ENCODE data around the gene EPHB1.
"Not testable (repeated sequence)": the region's sequence is repeated elsewhere in the genome, so short reads cannot be mapped to it uniquely, and the experiment has no call there.

The EPHB1 gene

GRCh38 chr3:135178566-135178965, 383.5 kb downstream of the EPHB1 start:
- no peak for DNase-seq

GRCh38 chr3:135181408-135181807, 386.3 kb downstream of the EPHB1 start:
- no peak for DNase-seq

- no peak for DNase-seq
These were observed 387.4 kb downstream of the EPHB1 start for GRCh38 chr3:135182364-135182998.

- no peak for DNase-seq
These were observed 395.6 kb downstream of the EPHB1 start for GRCh38 chr3:135190658-135191057.

DNA sequence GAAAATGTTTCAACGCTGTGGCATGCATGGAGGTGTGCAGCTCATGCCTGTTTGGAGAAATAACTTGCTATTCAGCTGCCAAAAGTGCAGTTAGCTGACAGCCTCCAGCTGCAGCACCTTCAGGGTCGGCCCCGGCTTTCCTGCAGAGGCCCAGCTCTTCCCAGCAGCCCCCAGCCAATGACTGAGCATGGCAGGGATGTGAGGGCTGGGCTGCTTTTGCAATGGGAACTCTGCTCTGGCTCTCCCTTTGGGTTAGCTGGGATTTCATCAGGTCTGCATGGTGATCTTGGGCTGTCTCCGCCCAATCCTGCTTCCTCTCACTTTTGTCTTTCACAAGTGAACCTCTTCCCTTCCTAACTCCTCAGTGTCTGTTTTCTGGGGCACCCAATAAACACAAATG, 396.6 kb downstream of the EPHB1 start:
- no peak for DNase-seq

- DNase-seq: no peak
These were observed 397.9 kb downstream of the EPHB1 start for GRCh38 chr3:135192929-135193328.

GRCh38 chr3:135197246-135197645, 402.2 kb downstream of the EPHB1 start:
- DNase-seq: no peak

DNA sequence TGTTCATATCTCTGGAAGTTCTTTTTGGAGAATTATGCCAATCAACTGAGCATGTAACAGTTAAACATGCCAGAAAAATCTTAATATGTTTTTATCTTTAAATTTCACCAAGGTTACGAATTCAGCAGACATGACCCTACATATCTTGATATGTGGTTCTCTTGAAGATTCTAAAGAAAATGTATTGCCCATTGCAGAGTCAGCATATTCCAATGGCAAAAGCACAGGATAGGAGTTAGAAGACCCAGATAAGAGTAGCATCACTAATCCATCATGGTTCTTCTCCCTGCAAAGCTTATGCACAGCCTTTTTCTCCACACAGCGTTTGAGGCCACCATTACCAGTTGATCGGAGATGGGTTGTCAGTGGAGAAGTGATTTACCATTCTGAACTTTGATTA, 402.8 kb downstream of the EPHB1 start:
- DNase-seq: no peak

DNA sequence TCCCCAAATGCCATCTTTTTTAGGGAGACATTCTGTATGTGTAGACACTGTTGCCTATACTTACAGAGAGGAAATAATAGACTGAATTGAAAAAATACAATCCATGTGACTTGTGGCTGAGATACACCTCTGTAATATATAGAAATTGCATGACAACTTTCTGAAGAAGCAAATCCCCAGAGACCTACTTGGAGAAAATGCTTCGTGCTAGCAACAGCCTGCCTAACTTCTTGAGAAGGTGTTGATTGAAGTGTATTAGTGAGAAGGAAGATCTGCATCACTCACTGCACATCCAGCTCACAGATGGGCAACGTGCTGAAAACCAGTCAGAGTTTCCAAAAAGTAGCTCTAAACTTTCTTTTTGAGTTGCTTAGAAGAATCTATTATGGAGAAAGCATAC, 404.1 kb downstream of the EPHB1 start:
- no peak for DNase-seq

GRCh38 chr3:135203026-135203425, 408.0 kb downstream of the EPHB1 start:
- DNase-seq: no peak

DNA sequence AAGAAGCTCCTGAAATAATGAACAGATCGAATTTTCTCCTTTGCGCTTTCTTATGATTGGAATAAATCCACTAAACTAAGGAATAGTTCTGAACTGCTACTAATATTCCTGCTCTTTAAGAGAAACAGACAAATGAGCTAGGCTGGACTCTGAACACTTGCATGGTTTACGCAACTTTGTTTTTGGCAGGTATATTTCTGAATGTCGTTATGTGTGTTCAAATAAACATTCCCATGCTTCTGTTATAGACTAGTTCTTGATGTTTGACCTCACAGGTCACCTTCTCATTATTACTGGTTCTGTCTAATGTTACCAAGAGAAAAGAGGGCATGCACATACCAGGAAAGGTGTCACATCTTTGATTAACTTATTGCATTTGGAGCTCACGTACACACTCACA, 418.2 kb downstream of the EPHB1 start:
- DNase-seq: no peak

DNA sequence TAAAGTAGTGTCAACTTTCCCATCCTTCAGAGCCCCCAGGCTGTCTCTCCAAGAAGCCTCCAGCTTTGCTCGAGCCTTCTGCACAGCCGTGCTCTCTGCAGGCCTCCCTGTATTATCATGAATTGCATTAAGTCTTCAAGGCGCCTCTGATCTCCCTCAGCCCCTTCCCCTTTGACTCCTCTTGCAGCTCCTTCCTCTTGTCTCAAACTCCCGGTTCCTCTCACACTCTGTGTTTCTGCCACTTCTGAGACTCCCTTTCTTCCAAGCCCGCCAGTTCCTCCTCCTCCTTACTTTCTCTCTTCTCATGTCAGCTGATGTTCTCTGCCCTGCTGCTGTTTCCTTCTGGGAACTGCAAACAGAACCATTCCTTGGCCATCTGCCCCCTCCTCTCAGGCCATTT, 418.8 kb downstream of the EPHB1 start:
- DNase-seq: no peak

DNA sequence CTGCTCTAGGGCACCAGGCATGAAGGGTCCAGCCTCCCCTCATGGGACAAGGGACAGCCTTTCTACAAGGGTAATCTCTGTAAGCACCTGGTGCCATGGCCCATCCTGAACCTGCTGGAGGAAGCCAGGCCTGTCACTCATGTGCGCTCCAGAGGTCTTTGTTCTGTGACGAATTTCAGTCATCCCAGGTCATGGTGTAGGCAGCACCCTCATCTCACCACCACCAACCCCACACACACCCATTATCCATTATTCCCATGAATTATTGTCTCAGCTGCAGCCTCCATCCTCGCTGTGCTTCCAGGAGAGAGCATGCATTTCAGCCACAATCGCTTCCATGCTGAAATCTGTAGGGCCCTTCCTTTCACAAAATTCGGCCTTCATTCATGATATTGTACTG, 419.3 kb downstream of the EPHB1 start:
- no peak for DNase-seq

- DNase-seq: no peak
These were observed 420.5 kb downstream of the EPHB1 start for GRCh38 chr3:135215516-135215915.

GRCh38 chr3:135216659-135217058, 421.6 kb downstream of the EPHB1 start:
- no peak for DNase-seq

DNA sequence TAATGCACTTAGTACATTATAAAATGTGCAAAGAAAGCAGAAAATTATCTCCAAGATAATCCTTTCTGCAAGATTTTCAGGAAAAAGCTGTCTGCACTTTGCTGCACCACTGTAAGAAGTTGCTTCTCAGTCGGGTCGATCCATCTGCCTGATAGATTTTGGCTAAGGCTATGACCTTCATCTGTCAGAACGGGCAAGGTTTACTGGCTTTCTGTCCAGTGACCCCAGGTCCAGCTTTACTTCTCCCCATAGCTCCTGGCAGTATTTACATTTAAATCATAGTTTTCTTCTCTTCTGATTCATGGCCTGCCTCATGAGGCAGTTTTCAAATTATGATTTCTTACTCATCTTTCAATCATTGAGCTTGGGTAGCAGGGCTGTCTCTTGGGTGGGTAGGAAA, 422.7 kb downstream of the EPHB1 start:
- no peak for DNase-seq

DNA sequence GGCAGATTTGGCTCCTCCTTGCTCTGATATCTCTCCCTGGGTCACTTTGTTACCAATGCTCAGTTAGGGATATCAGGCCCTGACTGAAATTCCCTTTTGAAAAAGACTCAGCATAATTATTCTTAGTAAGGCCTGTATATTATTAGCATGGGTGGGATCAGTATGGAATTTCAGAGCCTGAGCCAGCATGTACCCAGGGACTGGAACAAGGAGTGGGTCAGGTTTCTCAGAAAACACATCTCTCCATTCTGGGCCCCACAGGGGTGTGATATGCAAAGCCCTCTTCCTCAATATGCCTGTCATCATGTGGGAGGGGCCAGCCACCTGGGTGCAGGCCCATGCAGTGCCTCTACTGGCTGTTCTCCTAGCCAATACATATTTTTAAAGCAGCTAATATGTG, 423.2 kb downstream of the EPHB1 start:
- DNase-seq: no peak

DNA sequence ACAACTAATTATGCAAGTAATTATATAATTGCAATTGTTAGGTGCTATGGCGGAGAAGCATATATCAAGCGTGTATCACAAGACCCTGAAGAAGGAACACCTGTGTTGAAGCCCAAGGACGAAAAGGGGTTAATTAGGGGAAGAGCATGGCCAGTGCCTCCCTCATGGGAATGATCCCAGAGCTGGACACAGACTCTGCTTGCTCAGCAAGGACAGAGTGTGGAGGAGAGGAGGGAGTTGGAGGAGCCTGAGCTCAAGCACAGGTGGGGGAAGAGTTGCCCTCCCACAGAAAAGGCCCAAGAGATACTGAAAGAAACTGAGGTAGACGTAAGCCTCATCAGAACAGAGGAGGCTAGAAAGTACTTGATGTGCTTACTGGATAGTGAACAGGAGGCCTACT, 423.7 kb downstream of the EPHB1 start:
- DNase-seq: no peak

DNA sequence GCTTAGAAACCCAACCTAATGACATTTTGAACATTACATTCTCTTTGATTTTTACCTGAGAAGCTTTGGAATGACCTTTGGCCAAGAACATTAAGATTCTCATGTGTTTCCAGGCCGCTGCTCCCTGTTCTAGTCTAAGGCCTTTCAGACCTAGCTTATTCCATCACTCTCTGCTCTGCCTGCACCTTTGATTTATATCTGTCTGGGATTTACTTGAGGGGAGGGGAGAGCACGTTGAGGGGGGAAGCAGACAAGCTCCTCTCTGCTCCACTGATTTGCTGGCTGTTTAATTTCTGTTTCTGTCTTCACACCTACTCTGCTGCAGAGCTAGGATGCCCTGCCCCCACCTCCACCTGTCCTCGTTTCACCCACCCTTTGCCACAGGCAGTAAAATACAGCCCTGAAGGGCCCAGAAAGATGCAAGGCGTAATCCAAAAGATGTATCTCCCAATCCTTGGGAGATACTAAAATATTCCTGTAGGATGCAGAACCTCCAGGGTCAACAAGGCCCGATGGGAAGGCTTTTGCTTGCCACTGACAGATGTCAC, 429.8 kb downstream of the EPHB1 start:
- no peak for DNase-seq

DNA sequence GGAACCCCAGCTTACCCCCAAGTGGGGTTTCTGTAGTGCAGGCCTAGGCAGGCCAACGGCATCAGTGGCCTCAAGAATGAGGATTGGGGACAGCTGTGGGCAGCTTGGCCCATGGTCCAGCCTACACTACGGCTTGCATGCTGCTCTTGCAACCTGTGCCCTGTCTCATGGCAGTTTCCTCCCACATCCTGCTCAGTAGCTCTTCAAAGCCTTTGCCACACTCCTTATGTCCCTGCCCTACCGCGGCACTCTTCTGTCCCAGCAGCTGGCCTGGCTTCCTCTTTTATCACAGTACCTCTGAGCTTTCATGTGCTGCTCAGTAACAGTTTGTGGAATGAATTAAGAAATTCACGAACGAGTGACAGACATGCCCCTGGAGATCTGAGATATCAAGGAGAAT, 431.0 kb downstream of the EPHB1 start:
- no peak for DNase-seq

DNA sequence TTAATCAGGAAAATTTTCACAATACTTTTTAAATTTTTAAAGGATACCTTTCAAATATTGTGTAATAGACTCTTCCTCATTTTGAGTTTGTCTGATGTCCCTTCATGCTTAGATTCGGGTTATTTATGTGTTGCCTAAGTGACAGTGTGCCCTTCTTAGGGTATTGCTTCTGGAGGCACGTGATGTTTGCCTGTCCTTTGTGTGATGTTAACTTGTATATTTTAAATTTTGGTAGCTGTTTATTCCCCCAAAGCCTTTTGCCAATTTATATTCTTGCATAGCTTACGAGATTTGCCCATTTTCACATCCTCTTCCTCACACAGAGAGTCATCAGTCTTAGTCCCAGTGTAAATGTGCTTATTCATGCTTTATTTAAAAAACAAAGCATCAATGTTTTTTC, 433.1 kb downstream of the EPHB1 start:
- no peak for DNase-seq

- no peak for DNase-seq
These were observed 434.0 kb downstream of the EPHB1 start for GRCh38 chr3:135229018-135229495.

DNA sequence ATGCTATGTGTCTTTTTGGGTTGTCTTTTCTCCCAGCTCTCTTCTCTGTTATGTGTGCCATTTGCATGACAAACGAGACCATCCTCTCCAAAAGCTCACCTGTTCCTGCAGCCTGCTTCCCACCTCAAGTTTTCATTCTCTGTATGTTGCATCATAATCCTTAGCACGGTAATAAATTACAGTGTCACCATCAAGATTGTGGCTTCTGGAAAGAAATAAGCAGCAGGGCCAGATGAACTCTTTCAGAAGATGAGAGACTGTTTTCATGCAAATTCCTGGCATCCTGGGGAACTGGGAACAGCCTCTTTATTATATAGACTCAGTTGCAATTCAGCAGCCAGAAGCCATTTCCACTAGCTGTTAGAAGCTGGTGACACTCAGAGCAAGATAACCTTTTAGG, 436.7 kb downstream of the EPHB1 start:
- no peak for DNase-seq

GRCh38 chr3:135232226-135232625, 437.2 kb downstream of the EPHB1 start:
- no peak for DNase-seq

GRCh38 chr3:135233476-135233875, 438.4 kb downstream of the EPHB1 start:
- DNase-seq: not testable (repeated sequence)

All from amniotic stem cell (primary cell).